GM19463 (cell line): ENCODE results near the gene RXRA.
A peak's percentile ranks its signal among the peaks of the same experiment; 100 is the strongest.

Experiments used
- ATAC-seq: cut with Tn5 transposase; IDR thresholded peaks from one replicate; pipeline ENCODE4 v1.9.1; 2021; ENCODE audit warnings: mild to moderate bottlenecking, moderate library complexity; ENCODE audit not compliant: unreplicated experiment

The RXRA gene

GRCh38 chr9:134396258-134396742 is 70.0 kb downstream of the RXRA start:
- peak; percentile 39 for ATAC-seq

- no peak for ATAC-seq
Observed at GRCh38 chr9:134396825-134397224, 70.6 kb downstream of the RXRA start.

DNA sequence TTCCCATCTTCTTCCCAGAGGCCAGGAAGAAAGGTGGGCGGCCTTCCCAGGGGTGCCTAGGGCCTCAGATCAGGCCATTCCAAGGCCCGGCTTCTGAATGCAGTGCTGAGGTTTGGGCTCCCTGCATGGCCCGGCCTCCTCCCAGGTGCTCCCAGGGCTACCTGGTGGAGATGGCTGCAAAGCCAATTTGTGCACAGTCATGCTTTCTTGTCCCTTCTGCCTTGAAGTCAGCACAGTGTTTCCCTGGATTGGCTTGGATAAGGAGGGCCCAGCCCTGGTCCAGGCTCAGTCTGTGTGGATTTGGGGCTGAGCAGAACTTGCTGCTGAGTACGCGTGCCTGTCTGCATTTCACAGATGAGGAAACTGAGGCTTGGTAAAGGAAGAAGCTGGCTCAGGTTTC is 72.5 kb downstream of the RXRA start:
- ATAC-seq, result no peak

DNA sequence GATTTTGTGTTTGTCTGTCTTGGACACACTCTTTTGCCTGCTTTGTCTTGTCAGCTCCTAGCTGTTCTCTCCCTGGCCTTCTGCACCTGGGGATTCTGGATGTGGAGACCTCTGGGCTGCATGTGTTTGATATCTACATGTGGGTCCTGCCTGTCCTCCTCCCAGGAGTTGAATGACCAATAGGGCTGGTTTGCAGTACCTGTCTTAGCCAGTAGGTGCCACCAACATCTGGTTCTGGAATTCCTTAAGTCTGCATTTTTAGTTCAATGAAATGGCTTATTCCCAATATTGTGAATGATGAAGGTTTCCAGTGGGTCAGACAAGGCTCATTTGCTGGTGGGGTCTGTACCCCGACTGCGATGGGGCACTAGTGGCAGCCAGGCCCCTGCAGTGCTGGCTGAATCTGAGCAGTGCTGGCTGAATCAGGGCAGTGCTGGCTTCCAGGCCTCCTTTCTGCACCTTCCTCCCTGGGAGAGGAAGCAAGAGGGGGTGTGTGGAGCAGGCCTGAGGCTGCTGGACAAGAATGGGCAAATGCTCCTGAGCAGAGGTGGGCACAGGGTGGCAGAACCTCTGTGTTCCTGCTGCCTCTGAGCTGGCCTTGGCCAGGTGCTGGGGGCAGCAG is 73.3 kb downstream of the RXRA start:
- ATAC-seq, result no peak

DNA sequence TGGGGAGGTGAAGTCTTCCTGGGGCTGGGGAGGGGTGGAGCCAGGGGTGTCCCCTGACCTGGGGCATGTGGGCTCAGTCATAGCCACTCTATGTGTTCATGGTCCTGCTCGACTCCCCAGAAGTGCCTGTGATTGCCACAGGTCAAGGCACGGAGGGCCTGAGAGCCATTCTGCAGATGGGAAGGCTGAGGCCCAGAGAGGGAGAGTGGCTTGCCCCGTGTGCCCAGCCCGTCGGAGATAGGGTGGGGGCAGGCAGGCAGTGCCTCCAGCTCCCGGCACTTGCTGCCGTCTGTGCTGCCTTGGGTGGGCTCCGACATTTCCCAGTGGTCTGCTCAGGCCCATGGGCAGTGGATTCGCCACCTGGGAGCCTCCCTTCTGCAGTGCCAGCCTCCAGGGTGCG is 74.0 kb downstream of the RXRA start:
- ATAC-seq, result no peak

GRCh38 chr9:134401391-134401790 is 75.1 kb downstream of the RXRA start:
- ATAC-seq, result no peak

DNA sequence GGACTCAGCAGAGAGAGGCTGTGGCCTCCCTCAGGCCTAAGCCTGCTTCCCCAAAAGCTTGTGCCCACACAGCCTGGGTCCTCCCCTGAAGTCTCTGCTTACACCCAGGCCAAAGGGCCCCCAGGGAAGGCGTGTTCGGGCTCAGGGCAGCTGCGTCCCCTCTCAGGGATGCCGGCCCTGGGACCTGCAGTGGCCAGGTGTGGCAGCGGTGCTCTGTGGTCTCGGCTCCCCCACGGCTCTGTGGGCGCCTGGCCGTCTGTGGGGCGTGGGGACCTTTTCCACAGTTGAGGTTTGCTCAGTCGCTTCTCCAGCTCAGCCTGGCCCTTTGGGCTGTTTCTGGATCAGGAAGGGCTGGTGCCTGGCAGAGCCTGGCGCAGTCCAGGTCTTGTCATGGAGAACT is 75.9 kb downstream of the RXRA start:
- ATAC-seq, result no peak

- ATAC-seq, result no peak
Observed at GRCh38 chr9:134403292-134403681, 77.0 kb downstream of the RXRA start.

GRCh38 chr9:134403682-134404301 is 77.5 kb downstream of the RXRA start:
- peak; percentile 29 for ATAC-seq

DNA sequence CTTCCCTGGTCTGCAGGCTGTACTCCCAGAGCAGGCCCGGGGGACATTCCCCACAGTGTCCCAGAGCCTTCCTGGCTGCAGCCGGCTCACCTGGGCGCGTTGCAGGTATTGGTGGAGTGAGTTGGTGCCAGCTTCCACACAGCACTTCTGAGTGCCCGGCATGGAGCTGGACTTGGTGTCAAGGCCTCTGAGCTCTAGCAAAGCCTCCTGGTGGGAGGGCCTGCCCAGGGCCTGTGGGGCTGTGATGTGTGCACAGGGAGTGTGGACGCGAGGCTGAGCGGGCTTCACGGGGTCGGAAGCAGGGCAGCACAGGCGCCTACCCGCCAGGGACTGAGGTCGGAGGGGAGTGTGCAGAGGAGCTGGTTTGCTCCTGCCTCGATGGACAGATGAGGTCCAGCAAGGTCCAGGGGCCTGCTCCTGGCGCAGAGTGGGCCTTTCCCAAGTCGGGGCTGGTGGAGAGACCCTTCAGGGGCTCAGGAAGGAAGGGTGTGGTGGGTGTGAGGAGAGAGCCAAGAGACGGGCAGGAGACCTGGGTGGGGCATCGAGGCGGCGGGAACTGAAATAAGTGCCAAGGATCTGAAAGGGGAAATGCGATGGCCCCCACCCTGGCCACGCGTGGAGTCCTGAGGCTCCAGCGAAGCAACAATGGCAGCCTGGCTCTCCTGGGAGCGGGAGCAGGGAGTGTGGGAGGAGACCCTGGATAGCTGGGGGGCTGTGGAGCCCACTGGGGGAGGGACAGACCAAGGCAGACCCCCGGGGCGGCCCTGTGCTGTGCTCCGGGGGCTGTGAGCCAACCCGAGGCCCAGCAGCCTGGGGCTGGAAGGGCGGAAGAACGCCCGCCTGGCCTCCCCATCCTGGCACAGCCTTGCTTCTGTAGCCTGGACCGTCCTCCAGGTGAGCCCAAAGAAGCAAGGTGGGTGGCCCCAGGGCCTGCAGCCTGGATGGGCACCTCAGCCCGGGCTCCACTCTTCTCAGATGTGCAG is 78.4 kb downstream of the RXRA start:
- ATAC-seq, result no peak

GRCh38 chr9:134405527-134405926 is 79.3 kb downstream of the RXRA start:
- no peak for ATAC-seq

DNA sequence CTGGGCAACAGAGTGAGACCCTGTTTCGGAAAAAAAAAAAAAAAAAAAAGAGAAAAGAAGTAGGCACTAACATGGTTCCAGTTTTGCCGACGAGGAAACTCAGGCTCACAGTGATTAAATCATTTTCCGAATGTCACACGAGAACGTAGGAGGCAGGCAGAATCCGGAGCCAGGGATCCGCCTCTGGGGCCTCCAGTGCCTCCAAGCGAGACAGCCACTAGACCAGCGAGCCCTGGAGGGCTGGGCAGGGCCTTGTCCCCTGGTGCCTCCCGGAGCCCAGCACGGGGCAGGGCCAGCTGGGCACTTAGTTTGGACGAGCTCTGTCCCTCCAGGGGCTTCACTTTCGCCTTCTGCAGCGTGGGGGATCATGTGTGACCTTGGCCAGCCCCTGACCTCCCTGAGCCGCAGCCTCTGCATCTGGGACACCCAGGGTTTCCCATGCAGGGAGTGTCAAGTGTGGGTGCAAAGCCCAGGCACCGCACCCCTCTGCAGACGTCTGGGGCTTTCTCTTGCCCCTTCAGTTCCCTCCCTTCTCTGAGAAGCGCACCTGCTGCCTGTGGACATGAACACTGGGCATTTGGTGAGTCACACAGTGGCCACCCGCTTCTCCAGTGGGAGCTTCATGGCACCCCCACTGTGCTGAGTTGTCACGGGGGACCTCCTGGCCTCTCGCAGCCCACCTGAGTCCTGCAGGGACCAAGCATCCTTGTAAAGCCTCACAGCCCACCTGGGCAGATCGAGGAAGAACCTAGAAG is 80.3 kb downstream of the RXRA start:
- no peak for ATAC-seq

DNA sequence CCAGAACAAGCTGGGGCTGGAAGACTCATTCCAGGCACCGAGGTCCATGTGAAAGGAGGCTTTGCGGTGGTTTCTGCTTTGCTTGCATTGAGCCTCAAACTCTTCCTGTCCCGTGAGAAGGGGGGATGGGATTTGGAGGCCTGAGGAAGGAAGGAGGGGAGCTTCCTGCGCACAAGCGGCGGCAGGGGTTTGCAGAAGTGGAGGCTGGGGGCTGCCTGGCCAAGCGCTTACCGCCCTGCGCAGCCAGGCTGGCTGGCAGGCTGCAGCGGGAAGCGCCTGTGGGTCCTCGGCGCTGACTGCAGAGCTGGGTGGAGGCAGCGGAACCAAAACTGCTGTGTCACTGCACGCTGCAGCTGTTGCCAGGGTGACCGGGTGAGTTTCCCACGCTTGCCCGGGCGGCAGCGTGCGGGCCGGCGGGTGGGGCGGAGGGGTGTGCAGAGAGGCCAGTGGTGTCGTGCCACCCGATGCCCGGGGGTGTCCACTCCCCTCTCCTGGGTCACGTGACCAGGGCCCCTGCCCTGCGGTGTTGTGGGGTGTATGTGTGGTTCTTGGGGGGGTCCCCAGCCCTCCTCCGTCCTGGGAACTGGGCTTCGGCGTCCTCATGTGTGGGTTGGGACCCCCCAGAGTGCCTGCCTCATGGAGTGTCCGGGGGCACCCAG is 81.0 kb downstream of the RXRA start:
- peak; percentile 79 for ATAC-seq

GRCh38 chr9:134408389-134408788 is 82.1 kb downstream of the RXRA start:
- ATAC-seq, result no peak

- ATAC-seq, result no peak
Observed at GRCh38 chr9:134408939-134409737, 82.9 kb downstream of the RXRA start.

DNA sequence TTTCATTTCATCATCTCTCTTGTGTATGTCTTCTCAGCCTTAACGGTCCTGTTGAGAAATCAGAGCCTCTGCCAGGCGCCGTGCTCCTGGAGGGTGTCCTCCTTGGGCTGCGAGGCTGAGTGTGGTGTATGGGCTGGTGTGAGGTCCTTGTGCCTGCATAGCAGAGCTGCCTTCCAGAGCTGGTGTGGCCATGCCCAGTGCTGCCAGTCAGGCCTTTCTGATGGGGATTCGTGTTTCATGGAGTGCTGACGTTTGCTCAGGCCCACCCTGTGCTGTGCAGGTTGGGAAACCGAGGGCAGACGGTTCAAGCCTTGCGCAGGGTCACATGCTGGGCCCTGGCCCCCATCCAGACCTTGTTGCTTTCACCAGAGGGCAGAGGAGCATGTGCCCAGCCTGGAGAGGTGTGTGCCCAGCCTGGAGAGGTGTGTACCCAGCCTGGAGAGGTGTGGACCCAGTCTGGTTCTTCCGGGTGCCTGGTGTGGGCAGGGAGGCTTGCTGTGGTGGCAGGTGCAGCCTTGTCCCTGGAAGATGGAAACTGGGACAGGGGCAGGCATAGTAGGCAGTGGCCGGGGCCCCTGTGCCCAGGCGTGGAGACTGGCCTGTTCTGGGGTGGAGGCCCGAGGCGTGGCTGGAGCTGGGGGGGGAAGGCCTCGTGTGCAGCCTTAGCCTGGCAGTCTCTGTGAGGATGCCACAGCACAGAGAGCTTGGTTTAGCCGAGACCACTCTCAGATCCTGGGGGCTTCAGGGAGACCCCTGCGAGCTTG is 84.0 kb downstream of the RXRA start:
- no peak for ATAC-seq

DNA sequence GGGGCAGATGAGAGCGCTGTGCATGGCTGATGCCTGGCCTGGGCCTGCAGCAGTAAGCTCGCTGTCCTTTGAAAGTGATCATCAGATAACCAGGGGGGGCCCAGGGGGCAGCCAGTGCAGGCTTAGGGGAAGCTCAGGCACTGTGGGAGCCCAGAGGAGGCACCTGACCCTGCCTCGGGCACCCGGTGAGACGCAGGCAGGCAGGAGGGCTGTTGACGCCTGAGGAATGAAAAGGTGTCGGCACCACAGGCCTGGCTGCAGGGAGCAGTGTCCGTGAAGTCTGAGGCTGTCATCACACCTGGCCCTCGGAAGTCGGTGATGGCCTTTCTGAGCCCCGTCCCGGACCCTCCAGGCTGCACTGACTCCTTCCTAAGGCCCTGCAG is 84.6 kb downstream of the RXRA start:
- no peak for ATAC-seq

- ATAC-seq, result no peak
Observed at GRCh38 chr9:134411440-134412297, 85.4 kb downstream of the RXRA start.
